A549 (cell line): Measurements from ENCODE around the gene CTDP1.

Source experiments
- BCL3 ChIP-seq: fragments of >200 bp; sonication (Bioruptor Twin); formaldehyde crosslinking; IDR thresholded peaks from 3 replicates; pipeline ENCODE4 v1.6.1; 2016
- BHLHE40 ChIP-seq: IDR thresholded peaks from 2 replicates; pipeline ENCODE4 v1.6.1; 2012; ENCODE audit warnings: low read depth, low read length, inconsistent platforms
- CEBPB ChIP-seq, 2 experiments: fragments of >200 bp in 1 of 2; sonication (Bioruptor Twin) in 1 of 2; formaldehyde crosslinking in 1 of 2; IDR thresholded peaks; 2 replicates each; pipeline ENCODE4 v1.6.1; 2012 to 2016
- CHD2 ChIP-seq: fragments of 150-350 bp; IDR thresholded peaks from 2 replicates; pipeline ENCODE4 v1.6.1; 2014; ENCODE audit warnings: low read length; ENCODE audit not compliant: partially characterized antibody
- CTCF ChIP-seq: fragments of >200 bp; sonication (Bioruptor Twin); formaldehyde crosslinking; IDR thresholded peaks from 3 replicates; pipeline ENCODE4 v1.5.1; 2016
- FOXS1 ChIP-seq: fragments of 250-450 bp; sonication (Bioruptor Pico); IDR thresholded peaks from 2 replicates; pipeline ENCODE4 v1.5.0; 2020; ENCODE audit warnings: mild to moderate bottlenecking, moderate library complexity
- HDAC2 ChIP-seq: fragments of 200-600 bp; sonication (generic); IDR thresholded peaks from 2 replicates; pipeline ENCODE4 v1.6.1; 2016
- JUN ChIP-seq, 2 experiments: fragments of >200 bp; sonication (Bioruptor Twin); formaldehyde crosslinking; IDR thresholded peaks; 2 replicates in 1 of 2; 3 replicates in 1 of 2; pipeline ENCODE4 v1.6.1; 2016 to 2017
- MAZ ChIP-seq: fragments of 150-350 bp; IDR thresholded peaks from 2 replicates; pipeline ENCODE4 v1.6.1; 2014; ENCODE audit warnings: antibody characterized with exemption, low read depth, low read length, borderline replicate concordance
- NPAS2 ChIP-seq: fragments of 250-450 bp; sonication (Bioruptor Pico); IDR thresholded peaks from 2 replicates; pipeline ENCODE4 v1.8.0; 2022; ENCODE audit warnings: mild to moderate bottlenecking, moderate library complexity, borderline replicate concordance
- PBX3 ChIP-seq: IDR thresholded peaks from 2 replicates; pipeline ENCODE4 v1.6.1; 2012
- POLR2A ChIP-seq: IDR thresholded peaks from 2 replicates; pipeline ENCODE4 v1.6.1; 2012; ENCODE audit warnings: mild to moderate bottlenecking, low read length
- RAD21 ChIP-seq, 2 experiments: fragments of >200 bp in 1 of 2; sonication (Bioruptor Twin) in 1 of 2; formaldehyde crosslinking in 1 of 2; IDR thresholded peaks in 1 of 2; conservative IDR thresholded peaks in 1 of 2; 2 replicates in 1 of 2; 3 replicates in 1 of 2; pipeline ENCODE4 v1.6.1; 2012 to 2018; ENCODE audit warnings: inconsistent platforms in 1 of 2
- SREBF2 ChIP-seq: fragments of 450-650 bp; IDR thresholded peaks from 2 replicates; pipeline ENCODE4 v1.6.1; 2014; ENCODE audit warnings: mild to moderate bottlenecking, moderate library complexity

- TF ChIP-seq POLR2A (no peak), CTCF (no peak), CEBPB (IDR thresholded peaks at IDR 0.05) (no peak), HDAC2 (no peak), BHLHE40 (no peak), CHD2 (no peak), PBX3 (no peak), FOXS1 (CRISPR knock-in tag) (no peak), RAD21 (conservative IDR thresholded peaks at IDR 0.05 in 1 of 2, IDR thresholded peaks at IDR 0.05 in 1 of 2) (no peak), MAZ (no peak), JUN (IDR thresholded peaks at IDR 0.05) (no peak), SREBF2 (no peak), BCL3 (no peak), NPAS2 (no peak)
Observed at GRCh38 chr18:79781331-79781941, 101.8 kb downstream of the CTDP1 start.
